Activated T-helper 17 cell treated with anti-CD3 and anti-CD28 coated beads, Interleukin-2, amount 50 U/mL, for 72 hours (primary cell): Measurements from ENCODE around the gene PDE8B. TPM values are rescaled to one million over a fixed set of nuclear protein-coding genes. Genes with fewer than 3 reads are reported as not detected.

Experiments used
- ATAC-seq: fragments of 150-1000 bp; cut with Tn5 transposase; replicated peaks from 2 replicates; pipeline ENCODE4 v1.10.0; 2021; ENCODE audit warnings: mild to moderate bottlenecking, moderate library complexity
- H3K27ac Mint-ChIP-seq: one replicate; pipeline ENCODE4 v1.8.0; 2022; ENCODE audit warnings: mixed read lengths
- H3K27me3 Mint-ChIP-seq: one replicate; pipeline ENCODE4 v1.8.0; 2022; ENCODE audit warnings: mixed read lengths
- H3K36me3 Mint-ChIP-seq: one replicate; pipeline ENCODE4 v1.8.0; 2022; ENCODE audit warnings: low read depth, mild to moderate bottlenecking, mixed read lengths
- H3K4me1 Mint-ChIP-seq: one replicate; pipeline ENCODE4 v1.8.0; 2022; ENCODE audit warnings: mixed read lengths
- H3K4me3 Mint-ChIP-seq: one replicate; pipeline ENCODE4 v1.8.0; 2022; ENCODE audit warnings: mild to moderate bottlenecking, mixed read lengths
- H3K9me3 Mint-ChIP-seq: one replicate; pipeline ENCODE4 v1.8.0; 2022; ENCODE audit warnings: mixed read lengths
- total RNA-seq, 2 donors: library from RNA; stranded (reverse); gene quantifications; one replicate each; pipeline ENCODE4 v1.2.3, GENCODE V29; 2022

PDE8B gene, protein sequence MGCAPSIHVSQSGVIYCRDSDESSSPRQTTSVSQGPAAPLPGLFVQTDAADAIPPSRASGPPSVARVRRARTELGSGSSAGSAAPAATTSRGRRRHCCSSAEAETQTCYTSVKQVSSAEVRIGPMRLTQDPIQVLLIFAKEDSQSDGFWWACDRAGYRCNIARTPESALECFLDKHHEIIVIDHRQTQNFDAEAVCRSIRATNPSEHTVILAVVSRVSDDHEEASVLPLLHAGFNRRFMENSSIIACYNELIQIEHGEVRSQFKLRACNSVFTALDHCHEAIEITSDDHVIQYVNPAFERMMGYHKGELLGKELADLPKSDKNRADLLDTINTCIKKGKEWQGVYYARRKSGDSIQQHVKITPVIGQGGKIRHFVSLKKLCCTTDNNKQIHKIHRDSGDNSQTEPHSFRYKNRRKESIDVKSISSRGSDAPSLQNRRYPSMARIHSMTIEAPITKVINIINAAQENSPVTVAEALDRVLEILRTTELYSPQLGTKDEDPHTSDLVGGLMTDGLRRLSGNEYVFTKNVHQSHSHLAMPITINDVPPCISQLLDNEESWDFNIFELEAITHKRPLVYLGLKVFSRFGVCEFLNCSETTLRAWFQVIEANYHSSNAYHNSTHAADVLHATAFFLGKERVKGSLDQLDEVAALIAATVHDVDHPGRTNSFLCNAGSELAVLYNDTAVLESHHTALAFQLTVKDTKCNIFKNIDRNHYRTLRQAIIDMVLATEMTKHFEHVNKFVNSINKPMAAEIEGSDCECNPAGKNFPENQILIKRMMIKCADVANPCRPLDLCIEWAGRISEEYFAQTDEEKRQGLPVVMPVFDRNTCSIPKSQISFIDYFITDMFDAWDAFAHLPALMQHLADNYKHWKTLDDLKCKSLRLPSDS
- total RNA-seq = not detected

DNA sequence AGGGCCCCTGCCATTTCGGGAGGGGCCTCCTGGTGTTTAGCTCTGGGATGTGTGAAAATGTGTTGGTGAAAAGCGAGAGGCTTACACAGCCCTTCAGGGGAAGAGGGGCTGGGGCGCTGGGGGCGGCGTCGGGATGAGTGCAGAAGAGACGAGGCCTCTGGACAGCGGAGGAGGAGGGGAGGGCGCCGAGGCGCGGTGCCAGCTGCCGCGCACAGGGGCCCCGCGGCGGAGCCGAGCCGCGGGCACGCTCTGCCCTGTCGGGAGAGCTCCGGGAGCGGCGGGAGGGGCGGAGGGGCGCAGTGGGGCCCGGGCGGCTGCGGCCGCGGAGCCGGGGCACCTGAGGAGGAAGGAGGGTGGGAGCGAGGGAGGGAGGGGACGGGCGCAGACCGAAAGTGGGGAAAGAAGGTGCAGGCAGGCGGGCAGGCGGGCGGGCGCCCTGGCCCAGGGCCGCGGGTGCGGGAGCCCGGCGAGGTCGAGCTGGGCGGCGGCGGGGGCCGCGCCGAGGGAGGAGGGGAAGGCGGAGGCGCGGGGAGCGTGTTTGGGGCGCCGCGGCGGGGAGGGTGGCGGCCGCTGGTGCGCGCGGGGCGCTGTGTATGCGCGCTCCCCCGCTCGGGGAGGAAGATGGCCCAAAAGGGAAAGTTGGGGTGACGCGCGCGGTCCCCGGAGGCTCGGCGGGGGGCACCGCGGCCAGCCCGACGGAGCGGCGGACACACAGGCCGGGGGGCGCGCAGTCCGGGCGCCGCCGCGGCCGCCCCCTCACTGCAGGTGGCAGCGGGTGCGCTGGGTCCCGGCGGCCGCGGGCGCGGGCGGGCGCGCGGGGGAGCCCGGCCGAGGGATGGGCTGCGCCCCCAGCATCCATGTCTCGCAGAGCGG, at the start of gene PDE8B:
Gene PDE8B, plus strand, starts transcription at position 590 of the 873 bp plus-strand sequence. Its CDS starts 246 bp downstream, at position 836.
- Mint-ChIP-seq H3K4me1 (no peaks in the 10 kb centered on the region), H3K4me3 (peak within 1 kb of the TSS; percentile 61), H3K9me3 (no peaks in the 10 kb centered on the region), H3K27ac (no peak within 1 kb of the TSS), H3K27me3 (peaks cover 62% of the 10 kb centered on the region), H3K36me3 (peaks cover 6% of the 10 kb centered on the region)
- ATAC-seq = peak; percentile 38

DNA sequence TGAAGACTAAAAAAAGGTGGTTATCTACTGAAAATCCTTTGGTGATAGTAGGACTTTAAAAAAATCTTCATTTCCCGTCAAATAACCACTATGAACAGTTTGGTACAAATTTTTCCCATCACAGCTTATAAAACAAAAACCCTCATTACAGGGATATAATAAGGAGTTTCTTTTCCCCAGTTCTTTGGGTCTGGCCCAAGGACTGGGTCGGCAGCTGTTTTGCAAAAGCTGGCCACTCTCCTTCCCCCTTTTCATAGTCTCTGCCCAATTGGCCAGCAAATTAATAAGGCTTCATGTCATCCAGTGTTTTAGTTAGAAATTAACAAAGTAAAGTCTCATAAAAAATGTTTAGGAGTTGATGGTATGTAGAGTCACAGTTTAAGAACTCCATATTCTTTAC, 47.0 kb upstream of the PDE8B start:
- no peak overlapping the region for H3K4me3 Mint-ChIP-seq
- H3K27ac Mint-ChIP-seq = no peak overlapping the region
- H3K27me3 Mint-ChIP-seq = peaks cover 5% of the 10 kb centered on the region
- H3K36me3 Mint-ChIP-seq = no peaks in the 10 kb centered on the region
- no peaks in the 10 kb centered on the region for H3K9me3 Mint-ChIP-seq
- no peaks in the 10 kb centered on the region for H3K4me1 Mint-ChIP-seq
- ATAC-seq = no peak

DNA sequence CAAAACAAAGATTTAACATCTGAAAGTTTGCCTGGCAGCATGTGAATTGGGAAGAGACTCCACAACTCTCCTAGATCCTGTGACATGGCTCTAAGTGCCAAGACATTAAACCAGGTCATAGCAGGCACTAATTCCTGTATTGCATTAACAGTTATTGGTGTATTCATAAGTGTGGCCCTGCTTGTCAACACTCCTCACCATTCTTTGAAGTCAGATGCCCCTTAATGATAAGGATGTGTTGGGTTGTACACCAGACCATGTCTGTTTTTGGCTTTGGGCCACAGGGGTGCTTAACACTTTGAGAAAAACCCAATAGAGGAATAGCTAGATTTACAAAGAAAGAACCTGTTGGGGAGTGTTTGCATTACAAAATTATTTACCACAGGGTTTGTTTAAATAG, 43.4 kb upstream of the PDE8B start:
- H3K27ac Mint-ChIP-seq = no peak overlapping the region
- H3K4me3 Mint-ChIP-seq = no peak overlapping the region
- no peaks in the 10 kb centered on the region for H3K4me1 Mint-ChIP-seq
- ATAC-seq = no peak
- H3K9me3 Mint-ChIP-seq = no peaks in the 10 kb centered on the region
- H3K27me3 Mint-ChIP-seq = peaks cover 8% of the 10 kb centered on the region
- no peaks in the 10 kb centered on the region for H3K36me3 Mint-ChIP-seq

DNA sequence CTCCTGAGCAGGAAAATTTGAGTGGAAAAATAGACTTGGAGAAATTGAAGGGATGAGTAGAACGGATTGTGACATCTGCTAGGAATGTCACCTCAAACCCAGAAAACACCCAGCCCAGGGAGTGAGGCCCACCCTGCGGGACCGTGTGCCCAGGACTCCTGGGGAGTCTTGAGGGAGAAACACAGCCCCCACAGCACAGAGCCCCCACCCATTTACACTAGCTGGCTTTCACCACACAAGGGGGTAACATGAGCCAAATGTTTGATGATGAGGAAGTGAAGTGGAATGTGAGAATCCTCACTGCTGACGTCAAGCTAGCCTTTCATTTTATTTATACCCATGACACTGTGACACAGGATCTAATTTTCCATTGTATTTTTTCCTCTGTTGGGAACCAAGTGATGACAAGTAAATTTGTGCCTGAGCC, 42.8 kb upstream of the PDE8B start:
- ATAC-seq = no peak
- H3K27me3 Mint-ChIP-seq = peaks cover 8% of the 10 kb centered on the region

DNA sequence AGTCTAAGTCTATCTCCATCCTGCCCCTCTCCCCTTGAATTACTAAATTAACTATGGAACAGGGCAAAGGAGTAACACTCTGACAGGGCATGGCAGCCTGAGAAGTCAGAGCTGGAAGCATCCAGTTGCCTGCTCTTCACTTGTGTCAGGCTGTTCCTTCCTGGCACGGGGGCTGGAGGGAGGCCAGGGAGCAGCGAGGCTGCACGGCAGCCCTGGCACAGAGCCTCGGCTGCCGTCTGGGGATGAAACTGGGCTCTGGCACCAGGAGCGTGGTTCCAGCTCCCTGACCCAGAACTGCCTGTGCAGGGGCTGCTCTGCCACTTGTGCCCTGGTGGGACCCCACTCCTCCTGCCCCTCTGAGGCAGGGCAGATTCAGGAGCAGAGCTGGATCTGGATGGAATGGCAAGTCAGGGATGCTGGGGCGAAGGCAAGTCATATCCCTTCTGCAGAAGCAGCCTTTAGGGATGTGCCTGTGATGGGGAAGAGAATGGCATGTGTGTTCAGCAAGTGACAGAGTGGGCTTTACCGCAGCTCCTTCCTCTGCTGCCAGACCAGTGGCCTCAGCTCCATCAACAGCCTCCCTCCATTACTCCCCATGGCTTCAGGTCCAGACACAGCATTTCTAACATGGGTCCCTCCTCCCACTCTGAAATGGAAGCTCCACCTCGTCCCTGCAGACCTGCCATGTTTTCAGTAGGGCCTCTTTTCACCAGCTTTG, 42.2 kb upstream of the PDE8B start:
- no peaks in the 10 kb centered on the region for H3K9me3 Mint-ChIP-seq
- peaks cover 8% of the 10 kb centered on the region for H3K27me3 Mint-ChIP-seq
- no peak for ATAC-seq
- no peak overlapping the region for H3K4me3 Mint-ChIP-seq
- H3K27ac Mint-ChIP-seq = no peak overlapping the region
- no peaks in the 10 kb centered on the region for H3K4me1 Mint-ChIP-seq
- H3K36me3 Mint-ChIP-seq = no peaks in the 10 kb centered on the region

More for the DNA sequence above, 42.8 kb upstream of the PDE8B start:
- H3K27ac Mint-ChIP-seq = no peak overlapping the region
- H3K9me3 Mint-ChIP-seq = no peaks in the 10 kb centered on the region
- no peaks in the 10 kb centered on the region for H3K4me1 Mint-ChIP-seq
- no peaks in the 10 kb centered on the region for H3K36me3 Mint-ChIP-seq
- H3K4me3 Mint-ChIP-seq = no peak overlapping the region

DNA sequence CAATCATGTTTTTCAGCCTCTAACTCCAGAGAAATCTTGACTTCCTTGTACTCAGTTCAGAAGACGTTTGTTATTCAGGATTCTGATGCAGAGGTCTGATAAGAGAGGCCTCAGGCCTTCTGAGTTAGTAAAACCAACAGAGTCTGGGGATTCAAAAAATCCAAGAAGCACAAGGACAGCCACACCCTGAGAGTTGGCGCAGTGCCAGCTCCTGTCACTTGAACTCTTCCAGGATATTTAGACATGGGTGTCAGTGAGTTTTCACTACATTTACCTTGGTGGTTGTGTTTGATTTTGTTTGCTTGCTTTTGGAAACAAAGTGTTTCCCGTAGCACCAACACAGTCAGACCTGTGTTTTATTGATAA, 41.6 kb upstream of the PDE8B start:
- no peak for ATAC-seq
- Mint-ChIP-seq H3K27ac (no peak overlapping the region), H3K36me3 (no peaks in the 10 kb centered on the region)

DNA sequence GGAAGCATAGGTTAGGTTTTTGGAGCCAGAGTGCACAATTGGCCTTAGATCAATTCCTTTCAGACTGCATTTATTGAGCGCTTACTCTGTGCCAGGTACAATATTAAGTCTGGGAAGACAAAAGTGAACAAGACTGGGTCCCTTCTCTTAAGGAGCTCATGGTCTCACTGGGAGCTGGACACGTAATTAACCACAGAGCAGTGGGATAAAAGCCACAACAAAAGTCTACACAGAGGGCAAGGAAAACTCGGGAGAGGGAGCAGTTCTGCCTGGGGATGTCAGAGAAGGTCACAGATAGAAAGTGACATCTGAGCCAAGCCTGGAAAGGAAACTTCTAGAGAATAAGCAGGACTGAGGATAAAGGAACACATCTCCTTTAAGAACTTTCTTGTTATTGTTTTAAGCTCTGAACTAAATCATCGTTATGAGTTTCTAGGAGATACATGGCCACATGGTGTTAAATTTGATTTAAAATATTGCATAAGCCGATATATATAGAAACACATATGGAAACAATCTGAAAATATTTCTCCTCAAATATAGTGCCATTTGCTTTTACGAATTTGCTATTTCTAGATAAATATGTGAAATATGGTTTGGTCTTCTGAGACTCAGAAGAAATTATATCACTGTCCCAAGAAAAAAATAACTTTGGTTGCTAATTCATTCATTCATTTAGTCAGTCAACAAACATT, 40.1 kb upstream of the PDE8B start:
- Mint-ChIP-seq H3K4me1 (no peaks in the 10 kb centered on the region), H3K27ac (no peak overlapping the region), H3K4me3 (no peak overlapping the region), H3K27me3 (peaks cover 3% of the 10 kb centered on the region), H3K36me3 (no peaks in the 10 kb centered on the region), H3K9me3 (no peaks in the 10 kb centered on the region)
- ATAC-seq = no peak

More for the DNA sequence above, 41.6 kb upstream of the PDE8B start:
- no peaks in the 10 kb centered on the region for H3K9me3 Mint-ChIP-seq
- H3K27me3 Mint-ChIP-seq = peaks cover 4% of the 10 kb centered on the region
- no peaks in the 10 kb centered on the region for H3K4me1 Mint-ChIP-seq
- no peak overlapping the region for H3K4me3 Mint-ChIP-seq

DNA sequence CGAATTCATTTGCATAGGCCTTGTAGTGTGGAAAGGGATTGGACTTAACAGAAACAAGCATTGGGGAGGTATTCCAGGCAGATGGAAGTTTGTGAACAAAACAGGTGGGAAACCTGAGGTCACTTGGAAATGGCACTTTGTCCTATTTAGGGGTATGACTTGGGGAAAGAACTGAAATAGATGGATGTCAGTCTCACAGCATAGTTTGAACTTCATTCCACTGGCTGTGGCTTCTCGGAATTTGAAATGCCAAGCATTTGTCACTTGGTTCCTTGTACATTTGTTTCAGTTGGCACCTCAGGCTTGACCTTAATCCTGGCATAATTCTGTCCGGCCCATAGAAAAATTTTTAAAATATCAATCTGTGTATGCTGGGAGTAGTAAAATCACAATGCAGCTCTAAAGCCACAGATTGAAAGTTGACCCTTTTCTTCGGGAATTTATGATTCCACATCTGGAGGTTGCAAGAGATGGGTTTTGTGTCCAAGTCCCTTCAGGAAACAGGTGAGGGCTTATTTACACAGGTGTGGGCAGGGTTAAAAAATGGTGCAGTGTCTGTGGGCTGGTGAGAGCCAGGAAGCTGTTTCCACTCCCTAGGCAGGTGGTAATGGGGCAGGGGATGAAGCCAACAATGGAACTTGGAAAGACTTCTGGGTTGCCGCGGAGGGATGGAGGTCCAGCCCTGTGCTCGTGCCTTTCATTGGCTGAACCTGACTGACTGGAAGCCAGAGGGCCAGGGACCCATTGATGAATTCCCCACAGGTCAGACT, 39.2 kb upstream of the PDE8B start:
- no peaks in the 10 kb centered on the region for H3K9me3 Mint-ChIP-seq

DNA sequence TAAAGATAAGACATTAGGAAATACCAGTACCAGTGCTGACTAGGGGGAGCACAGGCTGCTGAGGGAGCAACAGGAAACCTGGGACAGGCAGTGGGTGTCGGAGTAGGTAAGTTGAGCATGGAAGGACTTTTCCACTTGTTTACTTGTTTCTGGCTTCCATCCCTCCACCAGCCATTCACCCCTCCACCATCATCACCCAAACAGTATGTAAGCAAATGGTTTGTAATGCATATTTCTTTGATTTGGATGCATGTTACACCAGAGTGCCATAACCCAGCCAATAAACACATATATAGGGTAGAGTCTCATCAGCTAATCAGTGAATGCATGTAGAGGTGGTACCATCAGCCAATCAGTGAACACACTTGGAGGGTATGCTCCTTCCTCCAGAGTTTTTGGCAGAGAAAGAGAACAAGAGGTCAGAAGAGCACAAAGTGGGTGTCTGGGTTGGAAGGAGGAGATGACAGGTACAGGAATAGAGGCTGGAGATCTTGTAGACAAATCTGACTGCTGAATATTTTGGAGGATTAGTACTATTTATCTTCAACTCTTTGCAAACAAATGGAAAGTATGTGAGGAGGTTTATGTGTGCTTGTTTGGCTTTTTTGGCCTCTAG, 37.7 kb upstream of the PDE8B start:
- Mint-ChIP-seq H3K27me3 (peaks cover 3% of the 10 kb centered on the region), H3K36me3 (no peaks in the 10 kb centered on the region), H3K4me1 (no peaks in the 10 kb centered on the region), H3K9me3 (no peaks in the 10 kb centered on the region), H3K4me3 (no peak overlapping the region), H3K27ac (no peak overlapping the region)
- ATAC-seq = no peak

More for the DNA sequence above, 39.2 kb upstream of the PDE8B start:
- H3K36me3 Mint-ChIP-seq = no peaks in the 10 kb centered on the region
- ATAC-seq = no peak
- no peaks in the 10 kb centered on the region for H3K4me1 Mint-ChIP-seq
- no peak overlapping the region for H3K4me3 Mint-ChIP-seq
- no peak overlapping the region for H3K27ac Mint-ChIP-seq
- H3K27me3 Mint-ChIP-seq = peaks cover 3% of the 10 kb centered on the region

DNA sequence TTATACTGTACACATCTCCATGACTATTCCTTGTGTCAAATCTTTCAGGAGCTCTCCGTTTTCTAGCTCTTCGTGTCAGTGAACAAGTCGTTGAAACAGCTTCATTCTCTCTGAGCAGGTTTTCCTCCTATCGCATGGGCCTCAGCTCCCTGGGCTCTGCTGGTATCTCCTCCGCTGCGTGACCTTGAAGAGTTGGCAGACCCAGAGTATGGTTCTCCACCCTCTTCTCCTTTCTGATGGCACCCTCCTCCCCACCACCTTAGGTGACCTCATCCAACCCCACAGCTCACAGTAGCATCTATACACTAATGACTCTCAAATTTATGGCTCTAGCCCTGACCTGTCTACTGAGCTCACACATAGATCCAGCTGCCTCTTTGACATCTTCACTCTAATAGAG, 36.0 kb upstream of the PDE8B start:
- H3K36me3 Mint-ChIP-seq = no peaks in the 10 kb centered on the region
- no peak for ATAC-seq
- H3K4me1 Mint-ChIP-seq = no peaks in the 10 kb centered on the region
- H3K9me3 Mint-ChIP-seq = no peaks in the 10 kb centered on the region
- no peak overlapping the region for H3K27ac Mint-ChIP-seq
- H3K27me3 Mint-ChIP-seq = peaks cover 12% of the 10 kb centered on the region
- no peak overlapping the region for H3K4me3 Mint-ChIP-seq

DNA sequence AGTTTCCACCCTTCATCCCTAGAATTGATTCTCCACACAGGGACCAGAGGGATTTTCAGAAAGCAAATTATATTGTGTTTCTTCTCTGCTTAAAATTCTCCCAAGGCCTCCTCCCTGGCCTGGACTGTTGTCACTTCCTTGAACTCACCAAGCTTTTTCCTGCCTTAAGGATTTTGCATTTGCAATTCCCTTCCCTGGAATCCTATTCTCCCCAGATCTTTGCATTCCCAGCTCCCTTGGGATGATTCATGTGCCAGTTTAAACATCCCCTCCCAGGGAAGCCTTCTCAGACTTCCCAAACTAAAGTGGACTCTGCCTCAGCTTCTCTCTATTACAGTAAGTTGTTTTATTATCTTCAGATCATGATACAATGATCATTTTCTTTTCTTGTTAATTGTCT, 35.2 kb upstream of the PDE8B start:
- no peak overlapping the region for H3K4me3 Mint-ChIP-seq
- H3K9me3 Mint-ChIP-seq = no peaks in the 10 kb centered on the region
- no peak for ATAC-seq
- H3K4me1 Mint-ChIP-seq = no peaks in the 10 kb centered on the region
- peaks cover 16% of the 10 kb centered on the region for H3K27me3 Mint-ChIP-seq
- H3K36me3 Mint-ChIP-seq = no peaks in the 10 kb centered on the region
- no peak overlapping the region for H3K27ac Mint-ChIP-seq

DNA sequence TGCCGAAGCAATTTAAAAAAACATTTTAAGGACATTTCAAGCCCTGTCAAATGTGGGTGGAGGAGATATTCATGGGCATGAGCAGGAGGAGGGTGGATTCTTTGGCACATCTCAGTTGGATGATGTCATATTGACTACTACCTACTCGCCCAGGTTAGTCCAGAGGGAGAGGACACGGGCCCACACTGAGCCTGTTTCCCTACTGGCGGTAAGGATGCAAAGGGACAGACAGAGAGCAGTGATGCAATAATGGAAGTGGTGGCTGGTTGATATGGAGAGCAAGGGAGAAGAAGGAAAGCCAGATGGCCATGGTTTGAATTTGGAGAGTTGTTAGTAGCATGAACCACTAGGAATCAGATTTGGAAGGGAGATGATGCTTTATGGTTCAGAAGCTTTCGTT, 34.1 kb upstream of the PDE8B start:
- Mint-ChIP-seq H3K4me3 (no peak overlapping the region), H3K36me3 (no peaks in the 10 kb centered on the region), H3K27ac (no peak overlapping the region), H3K4me1 (no peaks in the 10 kb centered on the region), H3K9me3 (no peaks in the 10 kb centered on the region), H3K27me3 (peaks cover 20% of the 10 kb centered on the region)
- no peak for ATAC-seq
